Measurements from ENCODE around the gene LONP1. TPM values are rescaled to one million over a fixed set of nuclear protein-coding genes. Genes with fewer than 3 reads are reported as not detected.

LONP1 gene
- total RNA-seq, 1 experiment from 2014 or later = 180 TPM

DNA sequence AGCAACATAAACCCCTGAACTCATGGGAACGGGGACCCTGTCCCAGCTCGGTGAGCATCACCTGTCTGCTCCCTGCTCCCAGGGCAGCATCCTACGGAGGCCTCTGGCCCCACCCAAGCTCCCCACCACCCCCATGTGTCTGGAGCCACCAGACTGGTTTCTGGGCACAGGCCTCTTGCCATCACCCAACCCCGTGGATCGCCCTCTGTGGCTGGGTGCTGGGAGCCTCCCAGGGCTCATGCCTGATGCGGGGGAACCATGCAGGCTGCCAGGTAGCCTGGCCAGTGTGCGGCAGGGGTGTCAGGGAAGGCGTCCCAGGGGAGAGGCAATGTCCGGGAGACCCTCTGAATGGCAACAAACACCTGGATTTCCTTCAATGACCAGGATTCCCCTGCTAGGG lies 42.4 kb downstream of the LONP1 start:
- DNase-seq (ENCODE audit: low read depth, low spot score) (no peak), ATAC-seq (no peak)
- Histone ChIP-seq H3K79me2 (ENCODE audit: insufficient read depth, low read length) (peaks cover 12% of the 10 kb centered on the region), H3K27ac (ENCODE audit: low read depth, low read length) (no peak overlapping the region), H3K4me1 (ENCODE audit: control insufficient read depth in 1 of 2, insufficient read depth in 2 of 2, low read length in 2 of 2) (peaks cover 5 to 17% of the 10 kb centered on the region in 2 experiments; a peak in 2 of 4 replicates), H3K9me3 (ENCODE audit: control insufficient read depth in 1 of 2, insufficient read depth in 1 of 2, low read depth in 1 of 2, low read length in 2 of 2) (no peaks in the 10 kb centered on the region), H4K20me1 (ENCODE audit: insufficient read depth) (no peaks in the 10 kb centered on the region), H3K4me2 (ENCODE audit: low read length) (no peak overlapping the region), H3K9ac (ENCODE audit: low read length) (no peak overlapping the region), H3K27me3 (ENCODE audit: insufficient read depth, low read length) (no peaks in the 10 kb centered on the region), H2AFZ (ENCODE audit: low read depth, low read length, poor library complexity, severe bottlenecking) (no peak overlapping the region), H3K9me2 (ENCODE audit: insufficient read depth) (no peaks in the 10 kb centered on the region), H3K36me3 (ENCODE audit: control insufficient read depth in 1 of 2, insufficient read depth in 2 of 2, low read length in 2 of 2) (no peaks in the 10 kb centered on the region), H3K4me3 (replicated peaks in 1 of 2; ENCODE audit: low read depth in 1 of 2, low read length in 2 of 2) (no peak overlapping the region)
- POLR2A ChIA-PET = no interaction called here
- RAD21 ChIA-PET (ENCODE audit: low non-redundant PET in 1 of 2, low total read pairs in 2 of 2, uncharacterized antibody in 2 of 2, unreplicated experiment in 2 of 2) = interaction anchor here in 1 of 2 experiments (0.8 kb wide), 1 partner anchor 14 kb away, joined by 3 read pairs; no protein-coding TSS in a partner anchor
- BruUV-seq (replicated peaks) = no TSS peak
- CTCF ChIA-PET = interaction anchor here (1.0 kb wide), 1 partner anchor 12 kb away, joined by 3 read pairs; no protein-coding TSS in a partner anchor
- intact Hi-C loops (cut with micrococcal nuclease) = no loop called here
- TF ChIP-seq SP1 (IDR thresholded peaks at IDR 0.05; ENCODE audit: low read depth) (no peak), JUND (IDR thresholded peaks at IDR 0.05) (no peak), SIN3A (IDR thresholded peaks at IDR 0.05; ENCODE audit: low read depth) (no peak), SRF (IDR thresholded peaks at IDR 0.05; ENCODE audit: low read depth) (no peak)
- TF ChIP-seq, protein P1, sequence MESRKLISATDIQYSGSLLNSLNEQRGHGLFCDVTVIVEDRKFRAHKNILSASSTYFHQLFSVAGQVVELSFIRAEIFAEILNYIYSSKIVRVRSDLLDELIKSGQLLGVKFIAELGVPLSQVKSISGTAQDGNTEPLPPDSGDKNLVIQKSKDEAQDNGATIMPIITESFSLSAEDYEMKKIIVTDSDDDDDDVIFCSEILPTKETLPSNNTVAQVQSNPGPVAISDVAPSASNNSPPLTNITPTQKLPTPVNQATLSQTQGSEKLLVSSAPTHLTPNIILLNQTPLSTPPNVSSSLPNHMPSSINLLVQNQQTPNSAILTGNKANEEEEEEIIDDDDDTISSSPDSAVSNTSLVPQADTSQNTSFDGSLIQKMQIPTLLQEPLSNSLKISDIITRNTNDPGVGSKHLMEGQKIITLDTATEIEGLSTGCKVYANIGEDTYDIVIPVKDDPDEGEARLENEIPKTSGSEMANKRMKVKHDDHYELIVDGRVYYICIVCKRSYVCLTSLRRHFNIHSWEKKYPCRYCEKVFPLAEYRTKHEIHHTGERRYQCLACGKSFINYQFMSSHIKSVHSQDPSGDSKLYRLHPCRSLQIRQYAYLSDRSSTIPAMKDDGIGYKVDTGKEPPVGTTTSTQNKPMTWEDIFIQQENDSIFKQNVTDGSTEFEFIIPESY (IDR thresholded peaks at IDR 0.05; ENCODE audit: extremely low read depth, insufficient replicate concordance, low read length) = no peak
- TF ChIP-seq, protein P2, sequence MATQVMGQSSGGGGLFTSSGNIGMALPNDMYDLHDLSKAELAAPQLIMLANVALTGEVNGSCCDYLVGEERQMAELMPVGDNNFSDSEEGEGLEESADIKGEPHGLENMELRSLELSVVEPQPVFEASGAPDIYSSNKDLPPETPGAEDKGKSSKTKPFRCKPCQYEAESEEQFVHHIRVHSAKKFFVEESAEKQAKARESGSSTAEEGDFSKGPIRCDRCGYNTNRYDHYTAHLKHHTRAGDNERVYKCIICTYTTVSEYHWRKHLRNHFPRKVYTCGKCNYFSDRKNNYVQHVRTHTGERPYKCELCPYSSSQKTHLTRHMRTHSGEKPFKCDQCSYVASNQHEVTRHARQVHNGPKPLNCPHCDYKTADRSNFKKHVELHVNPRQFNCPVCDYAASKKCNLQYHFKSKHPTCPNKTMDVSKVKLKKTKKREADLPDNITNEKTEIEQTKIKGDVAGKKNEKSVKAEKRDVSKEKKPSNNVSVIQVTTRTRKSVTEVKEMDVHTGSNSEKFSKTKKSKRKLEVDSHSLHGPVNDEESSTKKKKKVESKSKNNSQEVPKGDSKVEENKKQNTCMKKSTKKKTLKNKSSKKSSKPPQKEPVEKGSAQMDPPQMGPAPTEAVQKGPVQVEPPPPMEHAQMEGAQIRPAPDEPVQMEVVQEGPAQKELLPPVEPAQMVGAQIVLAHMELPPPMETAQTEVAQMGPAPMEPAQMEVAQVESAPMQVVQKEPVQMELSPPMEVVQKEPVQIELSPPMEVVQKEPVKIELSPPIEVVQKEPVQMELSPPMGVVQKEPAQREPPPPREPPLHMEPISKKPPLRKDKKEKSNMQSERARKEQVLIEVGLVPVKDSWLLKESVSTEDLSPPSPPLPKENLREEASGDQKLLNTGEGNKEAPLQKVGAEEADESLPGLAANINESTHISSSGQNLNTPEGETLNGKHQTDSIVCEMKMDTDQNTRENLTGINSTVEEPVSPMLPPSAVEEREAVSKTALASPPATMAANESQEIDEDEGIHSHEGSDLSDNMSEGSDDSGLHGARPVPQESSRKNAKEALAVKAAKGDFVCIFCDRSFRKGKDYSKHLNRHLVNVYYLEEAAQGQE (IDR thresholded peaks at IDR 0.05; ENCODE audit: low read depth) = no peak
